PC-9 (cell line): ENCODE measurements around the gene BRINP2. TPM values are rescaled to one million over a fixed set of nuclear protein-coding genes. Genes with fewer than 3 reads are reported as not detected.

ENCODE experiments used
- BruUV-seq: library from RNA; stranded (reverse); fragments of 400-500 nt; replicated peaks from 2 replicates; lab custom pipeline; 2021; lab: Mats Ljungman, UMichigan
- CTCF ChIA-PET: fragments of 300-600 bp; sonication (Branson Sonifier 250); formaldehyde crosslinking; loops from one replicate; lab custom pipeline; 2022; ENCODE audit warnings: antibody characterized with exemption; lab: Charles Lee
- POLR2A ChIA-PET: fragments of 300-600 bp; sonication (Branson Sonifier 250); formaldehyde crosslinking; loops from one replicate; lab custom pipeline; 2022; ENCODE audit warnings: antibody characterized with exemption; ENCODE audit not compliant: unreplicated experiment; lab: Charles Lee
- DNase-seq, 2 experiments: peaks; one replicate each; pipeline versions ENCODE4 v3.0.0 to v3.0.0-alpha.2; 2015 to 2022; ENCODE audit warnings: mixed read lengths in 1 of 2
- H2AFZ ChIP-seq: fragments of 200-600 bp; sonication (generic); 2 replicates; pipeline ENCODE4 v1.8.1; 2017; ENCODE audit warnings: antibody characterized with exemption
- H3F3A ChIP-seq: fragments of 200-600 bp; sonication (generic); 2 replicates; pipeline ENCODE4 v1.8.1; 2017; ENCODE audit warnings: antibody characterized with exemption, mild to moderate bottlenecking, low read depth; ENCODE audit not compliant: insufficient read depth
- H3K27ac ChIP-seq: fragments of 200-600 bp; sonication (generic); 2 replicates; pipeline ENCODE4 v1.6.1; 2016; ENCODE audit warnings: mixed run types
- H3K27me3 ChIP-seq: fragments of 200-600 bp; sonication (generic); 2 replicates; pipeline ENCODE4 v1.6.1; 2016; ENCODE audit warnings: low read depth, mixed run types; ENCODE audit not compliant: insufficient read depth
- H3K36me3 ChIP-seq: fragments of 200-600 bp; sonication (generic); 2 replicates; pipeline ENCODE4 v1.6.1; 2016; ENCODE audit warnings: low read depth, mixed run types
- H3K4me1 ChIP-seq: fragments of 200-600 bp; sonication (generic); replicated peaks from 2 replicates; pipeline ENCODE4 v1.6.1; 2016; ENCODE audit warnings: mixed run types; ENCODE audit not compliant: insufficient read depth
- H3K4me2 ChIP-seq: fragments of 200-600 bp; sonication (generic); 2 replicates; pipeline ENCODE4 v1.6.1; 2017; ENCODE audit warnings: mixed run types
- H3K4me3 ChIP-seq: fragments of 200-600 bp; sonication (generic); 2 replicates; pipeline ENCODE4 v1.6.1; 2016; ENCODE audit warnings: mixed run types
- H3K79me2 ChIP-seq: fragments of 200-600 bp; sonication (generic); 2 replicates; pipeline ENCODE4 v1.6.1; 2017; ENCODE audit warnings: low read depth, mixed run types
- H3K9me2 ChIP-seq: fragments of 200-600 bp; sonication (generic); 2 replicates; pipeline ENCODE4 v1.8.1; 2017; ENCODE audit warnings: mild to moderate bottlenecking; ENCODE audit not compliant: insufficient read depth
- H3K9me3 ChIP-seq: fragments of 200-600 bp; sonication (generic); 2 replicates; pipeline ENCODE4 v1.8.1; 2016; ENCODE audit warnings: low read depth; ENCODE audit not compliant: insufficient read depth
- H4K20me1 ChIP-seq: fragments of 200-600 bp; sonication (generic); 2 replicates; pipeline ENCODE4 v1.8.1; 2017; ENCODE audit not compliant: insufficient read depth
- EZH2 ChIP-seq: fragments of 200-600 bp; sonication (generic); IDR thresholded peaks from 2 replicates; pipeline ENCODE4 v1.8.0; 2017; ENCODE audit warnings: antibody characterized with exemption, low read depth
- intact Hi-C: fragments of 100-400 bp; cut with micrococcal nuclease; formaldehyde crosslinking; loops from one replicate; pipeline ENCODE4 v1.10.0; 2022; ENCODE audit not compliant: unreplicated experiment
- total RNA-seq: library from RNA; stranded (reverse); gene quantifications from 2 replicates; pipeline ENCODE4 v1.2.3, GENCODE V29; 2021
- TF ChIP-seq, protein P1 (sequence below): fragments of 200-600 bp; sonication (generic); conservative IDR thresholded peaks from 2 replicates; pipeline ENCODE4 v1.6.1; 2017; ENCODE audit warnings: mixed run types, antibody characterized with exemption, mild to moderate bottlenecking, moderate library complexity

Gene BRINP2
- total RNA-seq, 1 experiment from 2014 or later, result not detected

DNA sequence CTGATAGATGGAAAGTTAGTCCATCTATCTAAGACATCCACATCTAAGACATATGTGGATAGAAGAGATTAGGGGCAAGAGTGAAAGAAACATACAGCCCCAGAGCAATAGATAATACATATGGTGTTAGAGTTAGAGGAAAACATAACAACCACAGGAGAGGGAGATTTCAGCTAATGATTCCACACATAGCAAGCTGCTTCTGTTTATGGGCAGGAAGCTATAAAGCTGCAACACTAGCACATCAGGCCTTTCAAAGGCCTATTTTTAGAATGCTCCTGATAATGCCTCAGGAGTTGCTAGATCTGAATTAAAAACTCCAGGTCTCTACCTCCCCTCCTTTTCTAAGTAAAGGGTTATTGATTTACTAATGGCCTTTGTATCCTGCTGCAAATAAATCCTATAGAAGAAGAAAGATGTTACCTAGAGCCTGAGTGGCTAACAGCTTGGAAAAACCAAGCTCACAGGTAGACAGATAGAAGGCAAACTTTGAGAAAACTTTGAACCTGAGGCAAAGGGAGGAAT, 36.1 kb downstream of the BRINP2 start:
- Histone ChIP-seq H3K27me3 (no peaks in the 10 kb centered on the region), H3K9me2 (no peaks in the 10 kb centered on the region), H3K79me2 (no peaks in the 10 kb centered on the region), H2AFZ (no peak overlapping the region), H3K4me2 (no peak overlapping the region), H3K36me3 (no peaks in the 10 kb centered on the region), H3K4me1 (no peaks in the 10 kb centered on the region), H4K20me1 (no peaks in the 10 kb centered on the region), H3K4me3 (no peak overlapping the region), H3F3A (no peaks in the 10 kb centered on the region), H3K27ac (no peak overlapping the region), H3K9me3 (no peaks in the 10 kb centered on the region)
- ChIA-PET POLR2A (no interaction called here), CTCF (no interaction called here)
- TF ChIP-seq EZH2, result no peak
- TF ChIP-seq, protein P1, sequence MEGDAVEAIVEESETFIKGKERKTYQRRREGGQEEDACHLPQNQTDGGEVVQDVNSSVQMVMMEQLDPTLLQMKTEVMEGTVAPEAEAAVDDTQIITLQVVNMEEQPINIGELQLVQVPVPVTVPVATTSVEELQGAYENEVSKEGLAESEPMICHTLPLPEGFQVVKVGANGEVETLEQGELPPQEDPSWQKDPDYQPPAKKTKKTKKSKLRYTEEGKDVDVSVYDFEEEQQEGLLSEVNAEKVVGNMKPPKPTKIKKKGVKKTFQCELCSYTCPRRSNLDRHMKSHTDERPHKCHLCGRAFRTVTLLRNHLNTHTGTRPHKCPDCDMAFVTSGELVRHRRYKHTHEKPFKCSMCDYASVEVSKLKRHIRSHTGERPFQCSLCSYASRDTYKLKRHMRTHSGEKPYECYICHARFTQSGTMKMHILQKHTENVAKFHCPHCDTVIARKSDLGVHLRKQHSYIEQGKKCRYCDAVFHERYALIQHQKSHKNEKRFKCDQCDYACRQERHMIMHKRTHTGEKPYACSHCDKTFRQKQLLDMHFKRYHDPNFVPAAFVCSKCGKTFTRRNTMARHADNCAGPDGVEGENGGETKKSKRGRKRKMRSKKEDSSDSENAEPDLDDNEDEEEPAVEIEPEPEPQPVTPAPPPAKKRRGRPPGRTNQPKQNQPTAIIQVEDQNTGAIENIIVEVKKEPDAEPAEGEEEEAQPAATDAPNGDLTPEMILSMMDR, result no peak
- no TSS peak for BruUV-seq
- DNase-seq, result no peak
- intact Hi-C loops, result no loop called here

DNA sequence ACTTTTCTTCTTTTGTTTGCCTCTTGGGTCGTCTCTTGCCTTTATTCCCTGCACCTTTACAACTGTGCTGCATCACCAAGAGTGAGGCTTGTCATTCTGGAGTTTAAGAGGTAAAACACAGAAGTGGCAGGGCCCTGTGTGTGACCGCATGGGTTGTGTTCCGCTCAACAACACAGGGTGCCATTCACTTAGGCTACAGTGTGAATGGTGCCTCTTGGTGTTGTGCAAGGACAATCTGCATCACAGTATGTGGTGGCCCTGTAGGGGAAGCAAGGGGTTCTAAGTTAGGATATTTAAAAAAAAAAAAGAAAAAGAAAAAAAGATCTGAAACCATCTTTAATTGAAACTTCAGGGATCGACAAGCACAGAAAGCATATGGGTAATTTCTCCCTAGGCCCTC, 38.2 kb downstream of the BRINP2 start:
- no peaks in the 10 kb centered on the region for H3K4me1 ChIP-seq
- H4K20me1 ChIP-seq, result no peaks in the 10 kb centered on the region
- ChIA-PET CTCF (no interaction called here), POLR2A (no interaction called here)
- H3K79me2 ChIP-seq, result no peaks in the 10 kb centered on the region
- no peaks in the 10 kb centered on the region for H3F3A ChIP-seq
- no peaks in the 10 kb centered on the region for H3K27me3 ChIP-seq
- no peak overlapping the region for H3K27ac ChIP-seq
- DNase-seq, result no peak
- no peak for TF ChIP-seq EZH2
- TF ChIP-seq, protein P1, result no peak
- H3K36me3 ChIP-seq, result no peaks in the 10 kb centered on the region
- no peak overlapping the region for H2AFZ ChIP-seq
- intact Hi-C loops, result no loop called here
- no peaks in the 10 kb centered on the region for H3K9me3 ChIP-seq
- no peak overlapping the region for H3K4me2 ChIP-seq
- no peaks in the 10 kb centered on the region for H3K9me2 ChIP-seq
- BruUV-seq, result no TSS peak
- H3K4me3 ChIP-seq, result no peak overlapping the region

DNA sequence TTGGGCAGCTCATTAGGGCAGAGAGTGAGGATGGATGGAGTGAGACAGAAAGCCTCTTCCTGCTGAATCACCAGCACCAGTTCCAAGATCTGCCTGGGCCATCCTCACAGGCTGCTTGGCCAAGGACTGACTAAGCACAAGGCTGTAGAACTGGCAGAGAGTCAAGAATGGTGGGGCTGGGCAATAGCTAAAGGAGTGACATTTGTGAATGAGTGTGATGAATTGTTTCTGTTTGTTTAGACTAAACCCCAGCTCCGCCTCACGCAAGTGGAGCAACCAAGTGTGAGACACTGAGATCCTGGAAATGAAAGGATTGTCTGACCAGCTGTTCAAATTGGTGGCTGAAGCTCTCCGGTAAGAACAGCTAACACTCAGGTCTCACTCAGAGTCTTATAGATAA, 38.6 kb downstream of the BRINP2 start:
- no peak for TF ChIP-seq EZH2
- TF ChIP-seq, protein P1, result no peak
- no TSS peak for BruUV-seq
- CTCF ChIA-PET, result no interaction called here
- Histone ChIP-seq H3K4me2 (no peak overlapping the region), H3K27me3 (no peaks in the 10 kb centered on the region), H3K4me3 (no peak overlapping the region), H3K4me1 (no peaks in the 10 kb centered on the region), H4K20me1 (no peaks in the 10 kb centered on the region), H3K36me3 (no peaks in the 10 kb centered on the region), H3K79me2 (no peaks in the 10 kb centered on the region), H2AFZ (no peak overlapping the region), H3K9me2 (no peaks in the 10 kb centered on the region), H3F3A (no peaks in the 10 kb centered on the region), H3K9me3 (no peaks in the 10 kb centered on the region), H3K27ac (no peak overlapping the region)
- POLR2A ChIA-PET, result no interaction called here
- DNase-seq, result peak; percentile 10 to 58
- intact Hi-C loops, result no loop called here
